Choroid plexus epithelial cell (primary cell): ENCODE results near the gene ZNF451.
A peak's percentile ranks its signal among the peaks of the same experiment; 100 is the strongest.

Experiments used
- DNase-seq: peaks from one replicate; pipeline ENCODE4 v3.0.0-alpha.2; 2010; ENCODE audit warnings: low read depth
- H3K4me3 ChIP-seq: 2 replicates; pipeline ENCODE4 v1.5.1; 2011; ENCODE audit warnings: low read depth, mild to moderate bottlenecking, control low read depth, low read length, moderate library complexity
- TF ChIP-seq, protein P1 (sequence below): conservative IDR thresholded peaks from 2 replicates; pipeline ENCODE4 v1.5.1; 2011; ENCODE audit warnings: low read depth, mild to moderate bottlenecking, control low read depth, inconsistent platforms, low read length, moderate library complexity

Gene ZNF451

DNA sequence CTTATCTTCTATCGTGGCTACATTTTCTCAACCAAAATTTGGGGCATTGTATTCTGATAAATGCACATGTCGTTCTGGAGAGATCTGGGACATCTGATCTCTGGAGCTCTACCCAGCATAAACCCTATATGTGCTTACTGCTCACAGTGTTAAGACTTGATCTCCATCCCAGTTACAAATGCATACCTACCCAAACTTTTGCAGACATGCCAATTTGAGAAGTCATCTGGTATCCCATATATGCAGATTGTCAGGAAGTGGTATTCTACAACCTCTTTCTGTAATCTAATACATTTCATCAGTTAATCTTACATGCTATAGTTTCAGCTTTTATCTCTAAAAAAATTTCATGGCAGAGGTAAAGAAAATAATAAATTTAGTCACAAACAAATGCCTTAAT is 93.3 kb downstream of the ZNF451 start:
- no peak for DNase-seq
- TF ChIP-seq, protein P1, sequence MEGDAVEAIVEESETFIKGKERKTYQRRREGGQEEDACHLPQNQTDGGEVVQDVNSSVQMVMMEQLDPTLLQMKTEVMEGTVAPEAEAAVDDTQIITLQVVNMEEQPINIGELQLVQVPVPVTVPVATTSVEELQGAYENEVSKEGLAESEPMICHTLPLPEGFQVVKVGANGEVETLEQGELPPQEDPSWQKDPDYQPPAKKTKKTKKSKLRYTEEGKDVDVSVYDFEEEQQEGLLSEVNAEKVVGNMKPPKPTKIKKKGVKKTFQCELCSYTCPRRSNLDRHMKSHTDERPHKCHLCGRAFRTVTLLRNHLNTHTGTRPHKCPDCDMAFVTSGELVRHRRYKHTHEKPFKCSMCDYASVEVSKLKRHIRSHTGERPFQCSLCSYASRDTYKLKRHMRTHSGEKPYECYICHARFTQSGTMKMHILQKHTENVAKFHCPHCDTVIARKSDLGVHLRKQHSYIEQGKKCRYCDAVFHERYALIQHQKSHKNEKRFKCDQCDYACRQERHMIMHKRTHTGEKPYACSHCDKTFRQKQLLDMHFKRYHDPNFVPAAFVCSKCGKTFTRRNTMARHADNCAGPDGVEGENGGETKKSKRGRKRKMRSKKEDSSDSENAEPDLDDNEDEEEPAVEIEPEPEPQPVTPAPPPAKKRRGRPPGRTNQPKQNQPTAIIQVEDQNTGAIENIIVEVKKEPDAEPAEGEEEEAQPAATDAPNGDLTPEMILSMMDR = no peak
- no peak overlapping the region for H3K4me3 ChIP-seq

DNA sequence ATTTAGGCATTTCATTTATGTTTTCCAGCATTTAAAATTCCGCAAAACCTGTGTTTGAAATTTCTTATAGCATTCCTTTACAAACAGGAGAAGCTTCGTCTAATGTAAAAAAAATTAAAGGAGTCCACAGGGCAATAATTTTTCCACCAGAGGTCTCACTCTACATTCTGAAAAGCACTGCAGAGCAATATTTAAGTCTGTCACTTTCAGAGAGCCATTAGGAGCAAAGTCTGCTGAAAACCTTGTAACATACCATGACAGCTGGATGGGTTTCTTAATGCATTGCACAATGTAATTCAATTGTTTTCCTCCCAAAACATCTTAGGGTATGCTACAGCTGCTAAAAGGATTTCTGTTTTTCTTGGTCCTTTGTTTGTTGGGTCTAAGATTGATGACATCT is 100.2 kb downstream of the ZNF451 start:
- peak; percentile 75 for DNase-seq
- no peak overlapping the region for H3K4me3 ChIP-seq
- TF ChIP-seq, protein P1 = peak; percentile 59

DNA sequence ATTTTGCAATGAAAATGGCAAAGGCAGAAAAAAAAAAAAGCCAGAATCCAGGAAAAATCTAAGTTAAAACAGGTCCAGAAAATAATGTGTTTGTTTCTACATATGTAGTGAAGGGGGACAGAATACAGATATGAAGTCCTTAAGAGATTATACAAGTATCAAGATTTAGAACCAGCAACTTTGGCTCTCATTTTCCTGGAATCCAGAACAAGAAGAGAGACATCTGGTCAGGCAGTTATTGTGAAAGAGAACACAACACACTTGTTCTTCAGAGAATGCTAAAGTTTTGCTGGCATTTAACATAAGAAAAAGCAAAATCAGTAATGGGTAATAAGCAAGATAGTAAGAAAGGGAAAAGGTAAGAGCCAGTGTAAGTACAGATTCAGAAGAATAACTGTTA is 103.2 kb downstream of the ZNF451 start:
- H3K4me3 ChIP-seq = no peak overlapping the region
- peak; percentile 52 for DNase-seq
- TF ChIP-seq, protein P1 = no peak

DNA sequence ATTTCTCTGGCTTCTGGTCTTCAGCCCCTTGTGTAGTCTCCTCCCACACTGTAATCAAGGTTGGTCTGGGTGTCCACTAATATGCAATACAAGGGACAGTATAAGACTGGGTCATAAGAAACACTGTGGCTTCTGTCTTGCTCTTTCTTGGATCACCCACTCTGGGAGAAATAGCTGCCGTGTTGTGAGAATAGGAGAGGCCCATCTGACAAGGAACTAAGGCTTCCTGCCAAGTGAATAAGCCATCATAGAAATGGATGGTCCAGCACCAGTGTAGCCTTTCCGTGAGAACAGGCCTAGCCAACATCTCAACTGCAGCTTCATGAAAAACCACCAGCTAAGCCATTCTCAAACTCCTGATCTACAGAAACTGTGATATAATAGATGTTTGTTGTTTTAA is 105.5 kb downstream of the ZNF451 start:
- no peak overlapping the region for H3K4me3 ChIP-seq
- DNase-seq = no peak
- TF ChIP-seq, protein P1 = no peak

DNA sequence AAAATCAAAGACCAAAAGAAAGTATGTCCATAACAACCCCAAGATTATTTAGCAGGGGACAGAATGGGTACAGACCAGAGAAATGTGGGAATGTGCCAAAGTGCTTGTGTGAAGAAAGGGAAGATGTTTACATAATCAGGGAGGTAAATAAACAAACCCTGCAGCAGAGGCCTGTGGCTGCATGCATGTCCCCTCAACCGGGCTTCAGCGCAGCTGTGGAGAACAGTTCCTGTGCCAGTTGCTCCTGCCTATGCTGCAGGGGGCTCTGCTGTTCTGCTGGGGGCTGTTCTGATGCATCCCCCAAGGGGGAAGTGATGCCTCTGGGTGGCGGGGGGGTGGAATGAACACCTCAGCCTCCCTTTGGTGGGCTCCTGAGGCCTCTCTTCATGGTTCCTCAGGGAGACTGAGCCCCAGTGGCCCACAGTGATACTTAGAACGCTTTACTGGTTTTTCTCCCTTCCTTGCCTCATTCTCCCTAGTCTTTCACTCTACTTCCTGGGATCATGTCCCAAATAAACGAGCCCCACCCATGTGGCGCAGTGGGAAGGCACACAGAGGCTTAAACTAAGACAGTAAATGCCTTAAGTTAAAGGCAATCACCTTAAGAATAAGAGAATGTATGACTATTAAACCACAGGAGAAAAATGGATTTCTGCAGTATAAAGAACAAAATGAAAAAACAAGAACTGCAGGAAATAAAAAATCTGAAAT is 109.1 kb downstream of the ZNF451 start:
- DNase-seq = no peak

DNA sequence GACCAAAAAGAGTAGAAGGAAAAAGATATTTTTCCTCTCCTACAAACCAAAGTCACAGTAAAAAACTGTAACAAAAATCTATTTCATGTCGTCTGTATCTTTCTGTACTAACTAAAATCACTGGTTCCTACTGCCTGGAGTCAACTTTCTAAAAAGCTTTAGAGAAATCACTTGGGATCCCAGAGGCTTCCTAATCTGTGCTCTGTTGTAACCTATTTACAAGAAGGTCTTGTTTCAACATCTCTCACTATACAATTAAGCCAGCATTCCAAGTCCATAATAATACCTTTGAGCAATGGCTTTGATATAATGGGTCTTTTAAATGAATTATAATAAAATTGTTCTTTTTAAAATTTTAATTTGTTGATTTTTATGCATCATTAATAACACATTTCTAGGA is 111.7 kb downstream of the ZNF451 start:
- no peak for DNase-seq
- TF ChIP-seq, protein P1 = no peak
- no peak overlapping the region for H3K4me3 ChIP-seq

More for the DNA sequence above, 109.1 kb downstream of the ZNF451 start:
- TF ChIP-seq, protein P1 = no peak
- H3K4me3 ChIP-seq = no peak overlapping the region
